Measurements from ENCODE around the gene MORC4. TPM values are rescaled to one million over a fixed set of nuclear protein-coding genes. Genes with fewer than 3 reads are reported as not detected.

MORC4 gene
- total and polyA plus RNA-seq, 12 donors: 13.4 to 50.7 (median 35.0) TPM

DNA sequence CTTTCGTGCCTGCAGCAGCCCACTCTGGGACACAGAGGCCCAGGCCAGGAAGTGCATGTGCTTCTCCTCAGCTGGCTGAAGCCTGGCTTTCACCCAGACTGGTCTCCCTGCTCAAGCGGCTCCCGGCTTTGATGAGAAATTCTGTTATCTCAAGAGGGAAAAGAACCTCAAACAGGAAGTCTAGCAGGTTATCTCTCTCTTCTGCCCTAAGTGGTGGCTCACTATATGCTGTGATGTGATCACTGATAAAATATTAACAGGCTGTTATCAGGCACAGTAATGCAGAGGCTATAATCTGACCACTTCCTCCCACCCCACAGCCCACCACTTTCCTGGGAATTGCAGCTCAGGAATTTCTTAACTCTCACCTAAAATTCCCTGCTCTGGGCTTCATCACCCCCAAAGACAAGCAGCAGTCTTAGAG, 66.5 kb downstream of the MORC4 start:
- peak overlapping the region in 2 of 5 donors; percentile 74 to 75 for H3K27ac ChIP-seq
- peak in 6 of 7 donors; percentile 40 to 55 (median 51) for DNase-seq
- no peak overlapping the region for H3K4me3 ChIP-seq
- 8 to 43% (median 20%) methylated on average over 2 to 3 of the region's 3 CpGs for WGBS, 4 donors
- H3K9me3 ChIP-seq (replicated peaks in 1 of 3): no peaks in the 10 kb centered on the region
- intact Hi-C loops (cut with DNase I): no loop called here
- H3K27me3 ChIP-seq: no peaks in the 10 kb centered on the region
- TF ChIP-seq, protein P1, sequence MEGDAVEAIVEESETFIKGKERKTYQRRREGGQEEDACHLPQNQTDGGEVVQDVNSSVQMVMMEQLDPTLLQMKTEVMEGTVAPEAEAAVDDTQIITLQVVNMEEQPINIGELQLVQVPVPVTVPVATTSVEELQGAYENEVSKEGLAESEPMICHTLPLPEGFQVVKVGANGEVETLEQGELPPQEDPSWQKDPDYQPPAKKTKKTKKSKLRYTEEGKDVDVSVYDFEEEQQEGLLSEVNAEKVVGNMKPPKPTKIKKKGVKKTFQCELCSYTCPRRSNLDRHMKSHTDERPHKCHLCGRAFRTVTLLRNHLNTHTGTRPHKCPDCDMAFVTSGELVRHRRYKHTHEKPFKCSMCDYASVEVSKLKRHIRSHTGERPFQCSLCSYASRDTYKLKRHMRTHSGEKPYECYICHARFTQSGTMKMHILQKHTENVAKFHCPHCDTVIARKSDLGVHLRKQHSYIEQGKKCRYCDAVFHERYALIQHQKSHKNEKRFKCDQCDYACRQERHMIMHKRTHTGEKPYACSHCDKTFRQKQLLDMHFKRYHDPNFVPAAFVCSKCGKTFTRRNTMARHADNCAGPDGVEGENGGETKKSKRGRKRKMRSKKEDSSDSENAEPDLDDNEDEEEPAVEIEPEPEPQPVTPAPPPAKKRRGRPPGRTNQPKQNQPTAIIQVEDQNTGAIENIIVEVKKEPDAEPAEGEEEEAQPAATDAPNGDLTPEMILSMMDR (IDR thresholded peaks at IDR 0.05): no peak
- no peak for TF ChIP-seq POLR2A (IDR thresholded peaks at IDR 0.05)
- no peaks in the 10 kb centered on the region for H3K36me3 ChIP-seq (replicated peaks in 1 of 2)
- peaks cover 0 to 12% of the 10 kb centered on the region in 2 donors for H3K4me1 ChIP-seq (replicated peaks in 1 of 2)

DNA sequence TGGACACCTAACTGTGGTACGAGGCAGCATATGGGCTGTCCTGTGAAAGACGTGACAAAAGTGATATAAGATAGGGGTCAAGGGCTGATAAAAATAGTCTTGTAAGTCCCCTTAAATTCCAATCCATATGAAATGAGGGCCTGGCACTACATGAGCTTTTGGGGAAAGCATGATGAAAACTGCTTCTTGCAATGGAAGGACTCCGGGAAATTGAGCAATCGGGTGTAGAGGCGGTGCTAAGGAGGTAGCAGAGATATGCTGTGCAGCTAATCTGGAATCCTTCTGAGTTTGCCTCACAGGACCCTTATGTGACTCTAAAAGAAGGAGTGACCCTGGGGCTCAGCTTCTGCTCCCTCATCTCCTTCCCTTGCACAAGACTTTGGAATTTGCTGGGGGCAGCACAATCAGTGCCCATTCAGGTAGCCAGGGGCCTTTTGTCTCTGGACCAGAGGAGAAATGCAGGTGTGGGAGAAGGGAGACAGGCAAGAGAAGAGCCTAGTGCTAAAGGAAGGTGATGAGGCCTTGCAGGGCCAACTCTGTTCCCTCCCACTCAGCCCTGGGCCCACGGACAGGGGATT, 67.0 kb downstream of the MORC4 start:
- Histone ChIP-seq H3K27me3 (no peaks in the 10 kb centered on the region), H3K4me1 (replicated peaks in 1 of 2) (peaks cover 0 to 12% of the 10 kb centered on the region in 2 donors), H3K36me3 (replicated peaks in 1 of 2) (no peaks in the 10 kb centered on the region), H3K27ac (peak overlapping the region in 3 of 5 donors; percentile 12 to 75 (median 74)), H3K9me3 (replicated peaks in 1 of 3) (no peaks in the 10 kb centered on the region), H3K4me3 (no peak overlapping the region)
- WGBS, 4 donors: 56 to 68% (median 63%) methylated on average over 5 to 6 of the region's 6 CpGs
- TF ChIP-seq POLR2A (IDR thresholded peaks at IDR 0.05): no peak
- TF ChIP-seq, protein P1 (IDR thresholded peaks at IDR 0.05): no peak
- intact Hi-C loops (cut with DNase I): no loop called here
- DNase-seq: peak in 3 of 7 donors; percentile 14 to 30 (median 30)

DNA sequence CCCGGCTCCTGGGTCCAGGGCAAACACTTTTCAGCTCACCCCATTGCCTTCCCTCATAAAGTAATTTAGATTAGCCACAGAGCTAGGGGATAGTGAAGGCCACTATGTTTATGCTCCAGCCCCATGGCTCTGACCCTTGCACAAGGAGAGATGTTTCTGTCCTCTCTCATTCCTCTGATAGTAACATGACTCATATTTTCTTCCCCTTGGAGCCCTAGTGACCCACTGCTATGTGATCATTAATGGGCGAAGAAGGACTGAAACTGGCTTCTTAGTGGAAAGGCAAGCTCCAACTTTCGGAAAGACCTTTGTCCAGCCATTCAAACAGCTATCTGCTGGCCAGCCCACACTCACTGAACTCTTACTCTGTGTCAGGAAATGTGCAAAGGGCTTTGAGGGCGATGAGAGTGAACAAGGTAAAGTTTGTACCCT, 67.5 kb downstream of the MORC4 start:
- Histone ChIP-seq H3K27me3 (no peaks in the 10 kb centered on the region), H3K36me3 (replicated peaks in 1 of 2) (no peaks in the 10 kb centered on the region), H3K4me1 (replicated peaks in 1 of 2) (peaks cover 0 to 12% of the 10 kb centered on the region in 2 donors), H3K9me3 (replicated peaks in 1 of 3) (no peaks in the 10 kb centered on the region), H3K4me3 (no peak overlapping the region), H3K27ac (peak overlapping the region in 3 of 5 donors; percentile 12 to 75 (median 74))
- intact Hi-C loops (cut with DNase I): no loop called here
- WGBS, 4 donors: 60 to 73% (median 64%) methylated on average over 3 to 4 of the region's 4 CpGs
- peak in 5 of 7 donors; percentile 18 to 57 (median 42) for DNase-seq
- TF ChIP-seq POLR2A (IDR thresholded peaks at IDR 0.05): no peak
- TF ChIP-seq, protein P1 (IDR thresholded peaks at IDR 0.05): no peak

DNA sequence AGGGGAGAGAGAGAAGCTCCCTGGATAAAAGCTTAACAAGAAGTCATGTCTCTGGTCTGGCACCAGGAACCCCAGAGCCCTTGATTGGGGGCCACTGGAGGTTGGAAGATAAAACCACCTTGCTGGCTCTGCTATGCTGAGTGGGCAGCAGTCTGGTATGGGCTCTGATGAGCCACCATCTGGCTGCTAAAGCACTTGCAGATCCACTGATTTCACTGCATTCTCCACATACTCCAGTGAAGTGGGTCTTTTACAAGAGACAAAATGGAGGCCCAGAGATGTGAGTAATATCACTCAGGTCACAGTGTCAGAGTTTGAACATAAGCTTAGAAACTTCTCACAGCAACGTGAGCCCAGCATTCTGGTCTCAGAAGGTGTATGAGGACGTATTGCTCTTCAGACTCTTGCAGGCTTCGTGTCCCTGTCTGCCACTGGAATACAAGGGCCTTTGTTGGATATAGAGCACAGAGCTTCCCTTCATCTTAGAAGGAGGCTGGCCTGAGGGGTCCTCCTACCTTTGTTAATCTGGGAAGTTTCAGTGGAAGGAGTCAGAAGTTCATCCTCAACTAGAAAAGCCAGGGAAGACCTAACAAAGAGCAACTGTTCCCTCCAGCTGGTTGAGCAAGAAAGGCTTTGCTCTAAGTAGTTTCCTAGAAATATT, 68.1 kb downstream of the MORC4 start:
- intact Hi-C loops (cut with DNase I): no loop called here
- no peak for TF ChIP-seq POLR2A (IDR thresholded peaks at IDR 0.05)
- TF ChIP-seq, protein P1 (IDR thresholded peaks at IDR 0.05): no peak
- WGBS, 4 donors: 68 to 93% (median 79%) methylated on average over 3 of the region's 3 CpGs
- H3K9me3 ChIP-seq (replicated peaks in 1 of 3): no peaks in the 10 kb centered on the region
- H3K36me3 ChIP-seq (replicated peaks in 1 of 2): no peaks in the 10 kb centered on the region
- H3K4me1 ChIP-seq (replicated peaks in 1 of 2): peaks cover 0 to 12% of the 10 kb centered on the region in 2 donors
- no peaks in the 10 kb centered on the region for H3K27me3 ChIP-seq
- H3K27ac ChIP-seq: peak overlapping the region in 2 of 5 donors; percentile 74 to 75
- no peak overlapping the region for H3K4me3 ChIP-seq
- DNase-seq: no peak

Data from adrenal gland (tissue), 12 donors.